ENCODE measurements around the gene SP1. TPM values are rescaled to one million over a fixed set of nuclear protein-coding genes. Genes with fewer than 3 reads are reported as not detected.

SP1 gene
- total RNA-seq, 1 donor = 45.3 TPM

- DNase-seq (ENCODE audit: low read depth) = no peak
- TF ChIP-seq CTCF (IDR thresholded peaks at IDR 0.05; ENCODE audit: insufficient read depth, low read depth, low read length) = no peak
- no peak within 1 kb of the TSS for H3K4me3 ChIP-seq (ENCODE audit: low read depth, low read length)
These were observed 43.7 kb upstream of the SP1 start, which contains the start of gene SP7 for GRCh38 chr12:53336181-53336681. SP7 (minus strand) TSS chr12:53336354; CDS start chr12:53335646, 708 bp downstream.

- DNase-seq (ENCODE audit: low read depth) = no peak
- no peak overlapping the region for H3K4me3 ChIP-seq (ENCODE audit: low read depth, low read length)
- TF ChIP-seq CTCF (IDR thresholded peaks at IDR 0.05; ENCODE audit: insufficient read depth, low read depth, low read length) = no peak
These were observed 42.0 kb upstream of the SP1 start for GRCh38 chr12:53338017-53338416.

GRCh38 chr12:53338916-53339315, 41.1 kb upstream of the SP1 start:
- H3K4me3 ChIP-seq (ENCODE audit: low read depth, low read length) = no peak overlapping the region
- DNase-seq (ENCODE audit: low read depth) = peak; percentile 12
- TF ChIP-seq CTCF (IDR thresholded peaks at IDR 0.05; ENCODE audit: insufficient read depth, low read depth, low read length) = no peak

DNA sequence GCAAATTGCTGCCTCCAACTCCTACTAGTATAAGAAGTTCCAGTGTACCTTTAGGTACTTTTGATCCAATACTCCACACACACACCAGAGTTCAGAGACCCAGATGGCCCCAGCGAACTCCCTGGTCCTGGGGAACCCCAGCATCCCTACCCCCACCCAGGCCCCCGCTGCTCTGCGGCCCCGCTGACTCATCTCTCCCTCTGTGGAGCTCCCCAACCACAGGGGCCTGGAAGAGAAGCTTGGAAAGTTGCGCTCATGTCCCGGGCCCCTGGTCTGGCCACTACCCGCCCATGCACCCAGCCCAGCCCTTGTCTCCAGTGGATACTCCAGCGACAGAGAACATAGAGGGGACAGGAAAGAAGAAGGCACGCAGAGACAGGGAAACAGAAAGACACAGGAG, 39.6 kb upstream of the SP1 start:
- TF ChIP-seq CTCF (IDR thresholded peaks at IDR 0.05; ENCODE audit: insufficient read depth, low read depth, low read length) = no peak
- no peak for DNase-seq (ENCODE audit: low read depth)
- no peak overlapping the region for H3K4me3 ChIP-seq (ENCODE audit: low read depth, low read length)

DNA sequence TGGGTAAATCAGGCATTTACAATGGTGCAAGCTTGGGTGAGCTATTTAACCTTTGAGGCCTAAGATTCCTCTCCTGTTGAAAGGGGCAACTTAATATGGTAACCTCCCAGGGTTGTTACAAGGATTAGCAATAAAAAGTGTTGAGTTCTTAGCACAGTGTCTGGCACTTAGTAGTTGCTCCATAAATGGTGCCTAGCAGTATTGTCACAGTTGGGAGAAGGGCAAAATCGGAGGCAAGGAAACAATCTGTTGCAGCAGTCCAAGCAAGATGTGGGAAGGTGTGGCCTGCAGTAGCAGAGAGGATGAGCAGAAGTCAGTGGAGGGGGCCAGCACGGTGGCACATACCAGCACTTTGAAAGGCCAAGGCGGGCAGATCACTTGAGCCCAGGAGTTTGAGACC, 36.5 kb upstream of the SP1 start:
- DNase-seq (ENCODE audit: low read depth) = no peak
- H3K4me3 ChIP-seq (ENCODE audit: low read depth, low read length) = no peak overlapping the region
- no peak for TF ChIP-seq CTCF (IDR thresholded peaks at IDR 0.05; ENCODE audit: insufficient read depth, low read depth, low read length)

- no peak for TF ChIP-seq CTCF (IDR thresholded peaks at IDR 0.05; ENCODE audit: insufficient read depth, low read depth, low read length)
- no peak for DNase-seq (ENCODE audit: low read depth)
- H3K4me3 ChIP-seq (ENCODE audit: low read depth, low read length) = no peak overlapping the region
These were observed 36.0 kb upstream of the SP1 start for GRCh38 chr12:53343969-53344368.

GRCh38 chr12:53344487-53344823, 35.5 kb upstream of the SP1 start:
- no peak for TF ChIP-seq CTCF (IDR thresholded peaks at IDR 0.05; ENCODE audit: insufficient read depth, low read depth, low read length)
- DNase-seq (ENCODE audit: low read depth) = no peak
- H3K4me3 ChIP-seq (ENCODE audit: low read depth, low read length) = peak overlapping the region; percentile 76

All from fibroblast of villous mesenchyme (primary cell).